IMR-90 (cell line): Measurements from ENCODE around the gene NFKBIE. TPM values are rescaled to one million over a fixed set of nuclear protein-coding genes. Genes with fewer than 3 reads are reported as not detected.

Source experiments
- ATAC-seq: fragments of 200-7000 bp; cut with Tn5 transposase; 2 replicates; pipeline ENCODE4 v1.9.1; 2020; ENCODE audit warnings: low read depth, mild to moderate bottlenecking, moderate library complexity
- BruUV-seq: library from RNA; stranded (reverse); fragments of 400-500 nt; replicated peaks from 2 replicates; lab custom pipeline; 2021; lab: Mats Ljungman, UMichigan
- CTCF ChIA-PET: fragments of 300-600 bp; formaldehyde crosslinking; extraction: SDS; loops from one replicate; lab custom pipeline; 2021; ENCODE audit warnings: antibody characterized with exemption; lab: Yijun Ruan, JAX
- POLR2A ChIA-PET: fragments of 300-600 bp; sonication (Branson Sonifier 250); formaldehyde crosslinking; loops from one replicate; lab custom pipeline; 2022; ENCODE audit warnings: antibody characterized with exemption; ENCODE audit not compliant: unreplicated experiment; lab: Charles Lee
- DNase-seq: peaks from one replicate; pipeline ENCODE4 v3.0.0; 2013
- H2AFZ ChIP-seq: replicated peaks from 2 replicates; pipeline ENCODE3; 2013; ENCODE audit warnings: low read length, mild to moderate bottlenecking; ENCODE audit not compliant: poor library complexity
- H2AK5ac ChIP-seq: 2 replicates; pipeline ENCODE4 v1.6.1; 2013; ENCODE audit warnings: low read depth, low read length, inconsistent platforms
- H2AK9ac ChIP-seq: replicated peaks from 2 replicates; pipeline ENCODE3; 2013; ENCODE audit warnings: mild to moderate bottlenecking, low read depth, low read length, moderate library complexity; ENCODE audit not compliant: poor library complexity
- H2BK120ac ChIP-seq: 2 replicates; pipeline ENCODE4 v1.6.1; 2013; ENCODE audit warnings: low read depth, low read length, inconsistent platforms
- H2BK15ac ChIP-seq: 3 replicates; pipeline ENCODE4 v1.6.1; 2013; ENCODE audit warnings: low read depth, low read length, inconsistent platforms
- H2BK20ac ChIP-seq: 2 replicates; pipeline ENCODE4 v1.6.1; 2013; ENCODE audit warnings: low read depth, mild to moderate bottlenecking, inconsistent platforms, low read length, moderate library complexity
- H2BK5ac ChIP-seq: 2 replicates; pipeline ENCODE4 v1.6.1; 2013; ENCODE audit warnings: mild to moderate bottlenecking, low read depth, low read length, inconsistent platforms; ENCODE audit not compliant: poor library complexity, severe bottlenecking
- H3K14ac ChIP-seq: replicated peaks from 2 replicates; pipeline ENCODE4 v1.6.1; 2013; ENCODE audit warnings: low read depth, low read length, inconsistent platforms
- H3K18ac ChIP-seq: 2 replicates; pipeline ENCODE4 v1.6.1; 2013; ENCODE audit warnings: low read depth, low read length, control low read depth
- H3K23ac ChIP-seq: 2 replicates; pipeline ENCODE4 v1.6.1; 2013; ENCODE audit warnings: low read depth, low read length, inconsistent platforms
- H3K27ac ChIP-seq: 2 replicates; pipeline ENCODE4 v1.5.1; 2013; ENCODE audit warnings: mild to moderate bottlenecking, control low read depth, low read length; ENCODE audit not compliant: insufficient read depth
- H3K27me3 ChIP-seq: 2 replicates; pipeline ENCODE4 v1.6.1; 2013; ENCODE audit warnings: low read length; ENCODE audit not compliant: control insufficient read depth, insufficient read depth
- H3K36me3 ChIP-seq: 2 replicates; pipeline ENCODE4 v1.6.1; 2013; ENCODE audit warnings: low read length, mixed read lengths; ENCODE audit not compliant: control insufficient read depth, insufficient read depth
- H3K4ac ChIP-seq: 2 replicates; pipeline ENCODE4 v1.6.1; 2013; ENCODE audit warnings: low read depth, low read length, inconsistent platforms
- H3K4me1 ChIP-seq: 2 replicates; pipeline ENCODE4 v1.6.1; 2013; ENCODE audit warnings: low read length, mixed read lengths; ENCODE audit not compliant: control insufficient read depth, insufficient read depth
- H3K4me2 ChIP-seq: 2 replicates; pipeline ENCODE4 v1.6.1; 2013; ENCODE audit warnings: low read depth, mild to moderate bottlenecking, control low read depth, low read length, moderate library complexity
- H3K4me3 ChIP-seq: 2 replicates; pipeline ENCODE4 v1.5.1; 2013; ENCODE audit warnings: low read depth, mild to moderate bottlenecking, control low read depth, low read length, moderate library complexity; ENCODE audit not compliant: insufficient read depth
- H3K56ac ChIP-seq: 2 replicates; pipeline ENCODE4 v1.6.1; 2013; ENCODE audit warnings: low read length, inconsistent platforms; ENCODE audit not compliant: insufficient read depth; ENCODE audit errors: extremely low read depth
- H3K79me1 ChIP-seq, 2 experiments: 2 replicates each; pipeline ENCODE4 v1.6.1; 2013; ENCODE audit warnings: low read length in 2 of 2, inconsistent platforms in 1 of 2, low read depth in 1 of 2
- H3K9ac ChIP-seq: 2 replicates; pipeline ENCODE4 v1.6.1; 2013; ENCODE audit warnings: low read depth, low read length, control low read depth
- H3K9me1 ChIP-seq: 2 replicates; pipeline ENCODE4 v1.6.1; 2013; ENCODE audit warnings: low read length, inconsistent platforms; ENCODE audit not compliant: insufficient read depth
- H3K9me3 ChIP-seq: 2 replicates; pipeline ENCODE4 v1.6.1; 2013; ENCODE audit warnings: low read length; ENCODE audit not compliant: control insufficient read depth, insufficient read depth
- H4K20me1 ChIP-seq: 2 replicates; pipeline ENCODE4 v1.6.1; 2013; ENCODE audit warnings: low read length, inconsistent platforms; ENCODE audit not compliant: insufficient read depth
- H4K5ac ChIP-seq: 2 replicates; pipeline ENCODE4 v1.6.1; 2013; ENCODE audit warnings: mild to moderate bottlenecking, low read depth, low read length, control low read depth
- H4K8ac ChIP-seq, 2 experiments: 2 replicates each; pipeline ENCODE4 v1.6.1; 2013; ENCODE audit warnings: low read depth in 2 of 2, low read length in 2 of 2, control low read depth in 1 of 2, inconsistent platforms in 1 of 2
- H4K91ac ChIP-seq: 2 replicates; pipeline ENCODE4 v1.6.1; 2013; ENCODE audit warnings: low read depth, low read length, inconsistent platforms; ENCODE audit not compliant: insufficient read depth
- CHD1 ChIP-seq: IDR thresholded peaks from 2 replicates; pipeline ENCODE4 v1.6.1; 2012; ENCODE audit warnings: low read depth, low read length, improper control_type of control experiment
- CTCF ChIP-seq: conservative IDR thresholded peaks from 2 replicates; pipeline ENCODE4 v1.5.1; 2012; ENCODE audit warnings: mild to moderate bottlenecking, low read depth, low read length, improper control_type of control experiment
- MAZ ChIP-seq: IDR thresholded peaks from 2 replicates; pipeline ENCODE4 v1.6.1; 2012; ENCODE audit warnings: low read depth, mild to moderate bottlenecking, low read length, improper control_type of control experiment, moderate library complexity, borderline replicate concordance
- MXI1 ChIP-seq: IDR thresholded peaks from 2 replicates; pipeline ENCODE4 v1.6.1; 2012; ENCODE audit warnings: low read depth, mild to moderate bottlenecking, low read length, moderate library complexity, borderline replicate concordance
- NFE2L2 ChIP-seq: fragments of 150-350 bp; IDR thresholded peaks from 2 replicates; pipeline ENCODE4 v1.6.1; 2016; ENCODE audit warnings: low read depth, mild to moderate bottlenecking, low read length
- POLR2A ChIP-seq: IDR thresholded peaks from 2 replicates; pipeline ENCODE4 v1.6.1; 2012; ENCODE audit warnings: mild to moderate bottlenecking, low read depth, low read length
- RAD21 ChIP-seq: IDR thresholded peaks from 2 replicates; pipeline ENCODE4 v1.6.1; 2012; ENCODE audit warnings: low read length, improper control_type of control experiment
- USF2 ChIP-seq: fragments of 150-350 bp; IDR thresholded peaks from 2 replicates; pipeline ENCODE4 v1.6.1; 2017; ENCODE audit warnings: mild to moderate bottlenecking, antibody characterized with exemption, low read length, low read depth
- WGBS, 2 experiments: methylation state at CpG; one replicate each; pipeline versions ENCODE4 v1.1.5 to v1.1.7; 2013; ENCODE audit warnings: missing lambda C conversion rate in 2 of 2; ENCODE audit not compliant: insufficient read length in 1 of 2; ENCODE audit errors: extremely low coverage in 2 of 2; 5-methylcytosine and 5-hydroxymethylcytosine counted together
- dilution Hi-C: fragments of 300-500 bp; cut with HindIII; formaldehyde crosslinking; loops from one replicate; pipeline ENCODE4 v1.14.3; 2018; ENCODE audit warnings: low sequenced_read_pairs; ENCODE audit not compliant: unreplicated experiment
- in situ Hi-C: fragments of 300-500 bp; cut with MboI; formaldehyde crosslinking; loops from 3 replicates; pipeline ENCODE4 v1.14.3; 2019; ENCODE audit warnings: low sequenced_read_pairs, inconsistent platforms, mixed read lengths
- intact Hi-C: fragments of 100-400 bp; cut with micrococcal nuclease; formaldehyde crosslinking; loops from 2 replicates; pipeline ENCODE4 v1.10.0; 2022
- polyA plus RNA-seq, 3 experiments: library from polyadenylated mRNA; depleted of rRNA; stranded (reverse); fragments of >200 nt; gene quantifications; 2 replicates each; pipeline ENCODE4 v1.2.3, GENCODE V29; 2012; ENCODE audit warnings: low replicate concordance in 1 of 3
- total RNA-seq: library from RNA; depleted of rRNA; stranded (reverse); fragments of >200 nt; gene quantifications from 2 replicates; pipeline ENCODE4 v1.2.3, GENCODE V29; 2012

Gene NFKBIE
- total and polyA plus RNA-seq, 2 of the 4 experiments (the other 2 are of a cell fraction): 7.9 to 13.0 TPM

GRCh38 chr6:44312901-44313788 is 47.8 kb upstream of the NFKBIE start, which contains the start of gene AARS2:
Gene AARS2 (minus strand): TSS chr6:44313347. CDS start chr6:44313323, 24 bp downstream.
- Histone ChIP-seq H2BK20ac (no peak within 1 kb of the TSS), H3K9me3 (no peaks in the 10 kb centered on the region), H3K4me2 (peak within 1 kb of the TSS; percentile 79), H2AFZ (peak within 1 kb of the TSS; percentile 95), H3K9ac (peak within 1 kb of the TSS; percentile 76), H3K4ac (peak within 1 kb of the TSS; percentile 79), H2AK5ac (no peak within 1 kb of the TSS), H4K20me1 (no peaks in the 10 kb centered on the region), H3K36me3 (peaks cover 19% of the 10 kb centered on the region), H4K8ac (peak within 1 kb of the TSS; percentile 56 to 77; a peak in 2 of 4 replicates), H3K27ac (peak within 1 kb of the TSS; percentile 35), H2BK120ac (no peak within 1 kb of the TSS), H3K23ac (no peak within 1 kb of the TSS; the same call in 1 of the 2 replicates), H3K14ac (0 out of 2 replicates have a peak within 1 kb of the TSS, but pooled peaks have one; percentile 32), H2BK5ac (peak within 1 kb of the TSS; percentile 40), H3K4me3 (peak within 1 kb of the TSS; percentile 92), H4K91ac (peak within 1 kb of the TSS; percentile 34; the same call in 1 of the 2 replicates), H3K9me1 (peaks cover 10% of the 10 kb centered on the region), H3K18ac (no peak within 1 kb of the TSS), H2BK15ac (no peak within 1 kb of the TSS), H3K27me3 (peaks cover 14% of the 10 kb centered on the region), H4K5ac (peak within 1 kb of the TSS; percentile 26; the same call in 1 of the 2 replicates), H3K56ac (peak within 1 kb of the TSS; percentile 33; the same call in 1 of the 2 replicates), H3K79me1 (peaks cover 17 to 24% of the 10 kb centered on the region in 2 experiments), H2AK9ac (peak within 1 kb of the TSS; percentile 57), H3K4me1 (peaks cover 8% of the 10 kb centered on the region)
- ATAC-seq: peak; percentile 96
- POLR2A ChIA-PET: no interaction called here
- WGBS, 2 experiments: 4% methylated on average over 31 of the region's 52 CpGs; no CpG with 5 or more reads in 1 of the 2 experiments
- in situ Hi-C loops: no loop called here
- BruUV-seq: no TSS peak
- TF ChIP-seq CTCF (peak; percentile 97), RAD21 (peak; percentile 22; the same call in 1 of the 2 replicates), POLR2A (peak; percentile 89), USF2 (no peak), CHD1 (no peak; the same call in 1 of the 2 replicates), MXI1 (peak; percentile 82), NFE2L2 (peak; percentile 10; the same call in 1 of the 2 replicates), MAZ (peak; percentile 57; the same call in 1 of the 2 replicates)
- CTCF ChIA-PET: interaction anchor here (0.6 to 1.4 kb wide), 9 partner anchors 8 to 49 kb away, joined by 3 to 6 read pairs (median 4); no protein-coding TSS in a partner anchor
- DNase-seq: peak; percentile 83
- intact Hi-C loops: no loop called here
- dilution Hi-C loops: no loop called here
